T-helper 2 cell (primary cell): ENCODE data around the gene GABRG3.

Source experiments
- DNase-seq, 5 experiments: peaks; one replicate each; pipeline versions ENCODE4 v3.0.0 to v3.0.0-alpha.2; 2012 to 2022

The GABRG3 gene

GRCh38 chr15:27589260-27589659, 618.3 kb downstream of the GABRG3 start:
- DNase-seq, result no peak

GRCh38 chr15:27589782-27590181, 618.8 kb downstream of the GABRG3 start:
- no peak for DNase-seq
